Measurements from ENCODE around the gene GGACT. TPM values are rescaled to one million over a fixed set of nuclear protein-coding genes. Genes with fewer than 3 reads are reported as not detected.

GGACT gene
- total RNA-seq = 3.9 and 15.2 TPM in 2 replicates

DNA sequence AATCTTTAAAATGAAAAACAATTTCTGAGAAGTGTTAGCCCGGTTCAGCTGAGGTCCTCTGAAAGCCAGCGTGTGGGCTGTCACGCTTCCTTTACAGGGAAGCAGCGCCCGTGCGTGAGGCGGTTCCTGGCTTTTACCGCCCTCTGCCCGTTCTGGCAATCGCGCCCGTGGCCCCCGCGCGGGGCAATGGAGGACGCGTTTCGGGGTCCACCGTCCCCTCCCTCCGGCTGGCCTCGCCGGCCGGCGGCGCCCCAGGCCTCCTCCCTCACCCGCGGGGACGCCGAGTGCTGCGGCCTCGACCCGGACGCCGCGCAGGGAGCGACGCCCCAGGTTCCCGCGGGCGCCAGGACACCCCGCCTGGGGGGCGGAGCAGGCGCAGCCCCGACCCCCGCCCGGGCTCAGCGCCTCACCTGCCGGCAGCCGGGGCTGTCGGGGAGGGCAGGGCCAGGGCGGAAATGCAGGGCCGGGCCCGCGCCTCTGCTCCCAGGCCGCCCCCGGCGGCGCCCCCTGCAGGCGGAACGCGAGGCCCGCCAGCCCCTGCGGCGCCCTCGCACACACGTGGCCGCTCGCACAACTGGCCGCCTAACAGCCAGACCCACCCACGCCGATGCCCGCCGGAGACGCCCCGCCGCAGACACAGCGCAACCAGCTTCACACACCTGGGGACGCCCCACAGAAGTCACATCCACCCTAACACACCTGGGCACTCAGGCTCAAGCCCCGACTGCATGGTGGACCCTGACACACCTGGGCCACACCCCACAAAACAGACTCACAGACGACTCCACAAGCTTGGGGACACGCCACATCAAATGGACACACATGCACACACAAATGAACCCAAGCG is at the start of gene GGACT:
GGACT (minus strand) TSS at position 459 of the 847 bp plus-strand sequence. CDS start 56,198 bp downstream, outside the sequence.

Other genes starting within 250 kb of the GGACT start
- gene TMTC4, start 86.0 kb upstream of the GGACT start, total RNA-seq = 18.9 and 33.8 TPM in 2 replicates

Measured in mesangial cell (primary cell).